HEK293 (cell line): Measurements from ENCODE around the gene FAM240B.

Experiments
- CTCF ChIA-PET: fragments of 350-600 bp; formaldehyde crosslinking; extraction: SDS; loops from one replicate; lab custom pipeline; 2021; ENCODE audit warnings: antibody characterized with exemption; lab: Yijun Ruan, JAX
- POLR2A ChIA-PET: fragments of 300-600 bp; formaldehyde crosslinking; extraction: SDS; loops from one replicate; lab custom pipeline; 2020; ENCODE audit warnings: antibody characterized with exemption, inconsistent platforms; lab: Yijun Ruan, JAX
- H3K27ac ChIP-seq: fragments of 200-500 bp; sonication (Bioruptor generic); 2 replicates; pipeline ENCODE4 v1.5.1; 2014; ENCODE audit warnings: low read depth, low read length, control low read depth, inconsistent platforms; ENCODE audit errors: extremely low read depth
- H3K36me3 ChIP-seq, 2 experiments: fragments of 200-500 bp in 1 of 2; sonication (Bioruptor generic) in 1 of 2; 1 replicate in 1 of 2; 2 replicates in 1 of 2; pipeline ENCODE4 v1.5.1; 2014 to 2017; ENCODE audit warnings: inconsistent platforms in 2 of 2, low read length in 2 of 2; ENCODE audit not compliant: control insufficient read depth in 2 of 2, insufficient read depth in 1 of 2
- H3K4me1 ChIP-seq: fragments of 200-500 bp; sonication (Bioruptor generic); 2 replicates; pipeline ENCODE4 v1.5.1; 2014; ENCODE audit warnings: mild to moderate bottlenecking, low read length, inconsistent platforms; ENCODE audit not compliant: control insufficient read depth, insufficient read depth
- H3K4me3 ChIP-seq: 2 replicates; pipeline ENCODE4 v1.5.1; 2011; ENCODE audit warnings: low read depth, mild to moderate bottlenecking, control low read depth, low read length, moderate library complexity
- H3K9me3 ChIP-seq: fragments of 200-500 bp; sonication (Bioruptor generic); 2 replicates; pipeline ENCODE4 v1.5.1; 2014; ENCODE audit warnings: low read depth, low read length, inconsistent platforms; ENCODE audit not compliant: control insufficient read depth, insufficient read depth
- BCL11A ChIP-seq: fragments of 450-650 bp; formaldehyde crosslinking; IDR thresholded peaks from 2 replicates; pipeline ENCODE4 v1.5.1; 2016; ENCODE audit warnings: low read depth, missing biosample characterization, missing genetic modification characterization
- GLIS2 ChIP-seq: fragments of 450-650 bp; formaldehyde crosslinking; IDR thresholded peaks from 2 replicates; pipeline ENCODE4 v1.5.1; 2016; ENCODE audit warnings: missing biosample characterization, missing genetic modification characterization
- TCF7L2 ChIP-seq: IDR thresholded peaks from 2 replicates; pipeline ENCODE4 v1.6.1; 2011; ENCODE audit warnings: low read depth, mild to moderate bottlenecking, inconsistent platforms, low read length, moderate library complexity, borderline replicate concordance
- ZBTB17 ChIP-seq: fragments of 450-650 bp; formaldehyde crosslinking; IDR thresholded peaks from 2 replicates; pipeline ENCODE4 v1.5.1; 2016; ENCODE audit warnings: missing biosample characterization, missing genetic modification characterization
- ZBTB7A ChIP-seq: fragments of 450-650 bp; formaldehyde crosslinking; IDR thresholded peaks from 2 replicates; pipeline ENCODE4 v1.5.1; 2016; ENCODE audit warnings: low read depth, missing biosample characterization, missing genetic modification characterization
- ZNF10 ChIP-seq: fragments of 450-650 bp; formaldehyde crosslinking; IDR thresholded peaks from 2 replicates; pipeline ENCODE4 v1.5.1; 2017; ENCODE audit warnings: missing biosample characterization, missing genetic modification characterization
- ZNF658 ChIP-seq: fragments of 450-650 bp; formaldehyde crosslinking; IDR thresholded peaks from 2 replicates; pipeline ENCODE4; 2016; ENCODE audit warnings: missing biosample characterization, missing genetic modification characterization
- ZNF747 ChIP-seq: fragments of 450-650 bp; formaldehyde crosslinking; IDR thresholded peaks from 2 replicates; pipeline ENCODE4 v1.5.1; 2016; ENCODE audit warnings: missing biosample characterization, missing genetic modification characterization
- ZNF768 ChIP-seq: fragments of 450-650 bp; formaldehyde crosslinking; IDR thresholded peaks from 2 replicates; pipeline ENCODE4 v1.5.1; 2018; ENCODE audit warnings: missing biosample characterization, mild to moderate bottlenecking, missing genetic modification characterization
- ZSCAN23 ChIP-seq: fragments of 450-650 bp; formaldehyde crosslinking; IDR thresholded peaks from 2 replicates; pipeline ENCODE4 v1.5.1; 2016; ENCODE audit warnings: missing biosample characterization, missing genetic modification characterization
- TF ChIP-seq, protein P1 (sequence below): fragments of 450-650 bp; formaldehyde crosslinking; conservative IDR thresholded peaks from 2 replicates; pipeline ENCODE4 v1.5.1; 2016; ENCODE audit warnings: low read depth, missing biosample characterization, missing genetic modification characterization
- TF ChIP-seq, protein P2 (sequence below): fragments of 450-650 bp; formaldehyde crosslinking; IDR thresholded peaks from 2 replicates; pipeline ENCODE4 v1.5.1; 2016; ENCODE audit warnings: missing biosample characterization, missing genetic modification characterization, borderline replicate concordance
- TF ChIP-seq, protein P3 (sequence below): fragments of 450-650 bp; IDR thresholded peaks from 2 replicates; pipeline ENCODE4 v1.5.1; 2018; ENCODE audit warnings: missing biosample characterization, mild to moderate bottlenecking, missing genetic modification characterization
- TF ChIP-seq, protein P4 (sequence below): fragments of 450-650 bp; formaldehyde crosslinking; IDR thresholded peaks from 2 replicates; pipeline ENCODE4 v1.5.1; 2017; ENCODE audit warnings: missing biosample characterization, missing genetic modification characterization

Gene FAM240B

DNA sequence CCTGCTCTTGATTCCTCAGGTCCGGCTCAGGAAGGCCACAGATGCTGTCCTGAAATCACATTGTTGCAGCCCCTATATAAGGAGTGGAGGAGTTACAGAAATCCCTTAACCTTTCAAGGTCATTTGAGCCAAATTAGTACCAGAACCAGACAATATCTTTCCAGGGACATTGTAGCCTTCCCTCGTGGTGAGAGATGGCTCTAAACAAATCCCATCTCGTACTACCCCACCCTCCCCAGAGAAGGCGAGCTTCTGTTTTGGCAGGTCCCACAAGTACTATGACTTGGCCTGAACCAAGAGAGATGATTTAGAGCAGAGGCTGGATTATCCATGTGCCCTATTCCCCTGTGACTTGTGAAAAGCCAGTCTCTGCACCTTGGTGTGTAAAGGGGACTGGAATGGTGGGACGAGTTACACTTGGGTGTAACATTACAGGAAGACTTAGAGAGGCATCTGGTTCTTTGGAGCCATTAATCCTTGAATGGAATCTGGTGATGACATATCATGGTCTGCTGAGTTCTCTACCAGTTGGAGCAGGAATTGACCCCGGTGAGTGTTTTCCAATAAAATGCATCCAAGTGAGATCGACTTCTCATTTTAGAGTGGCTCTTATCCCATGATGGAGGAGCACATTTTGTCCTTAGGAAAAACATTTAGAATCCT is at the start of gene FAM240B:
Gene FAM240B, minus strand, starts transcription at position 51 of the 663 bp plus-strand sequence. CDS start 16,134 bp downstream, outside the sequence.
- CTCF ChIA-PET, result interaction anchor here (0.8 kb wide), 1 partner anchor 14 kb away, joined by 3 read pairs; no protein-coding TSS in a partner anchor
- no peaks in the 10 kb centered on the region for H3K9me3 ChIP-seq

DNA sequence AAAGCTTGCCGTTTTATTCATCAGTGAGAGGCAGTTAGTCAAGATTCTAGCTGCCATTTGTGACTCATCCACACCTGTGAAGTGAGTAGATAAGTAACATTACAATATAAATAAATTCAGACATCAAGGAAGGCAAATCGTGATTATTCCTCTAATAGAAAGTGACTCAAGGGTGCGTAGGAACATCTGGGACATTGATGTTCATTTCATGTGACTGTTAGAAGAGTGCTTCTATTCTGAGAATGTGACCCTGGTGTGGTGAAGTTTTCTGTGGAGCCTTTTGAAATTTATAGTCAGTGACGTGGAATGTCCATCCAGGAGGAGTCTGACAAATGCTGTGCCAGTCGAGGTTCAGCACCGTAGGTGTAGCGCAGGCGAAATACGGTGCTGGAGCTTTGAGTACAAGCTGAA is 48.4 kb upstream of the FAM240B start:
- Histone ChIP-seq H3K27ac (no peak overlapping the region), H3K4me3 (no peak overlapping the region), H3K9me3 (no peaks in the 10 kb centered on the region), H3K36me3 (no peaks in the 10 kb centered on the region), H3K4me1 (no peaks in the 10 kb centered on the region)
- TF ChIP-seq, protein P1, sequence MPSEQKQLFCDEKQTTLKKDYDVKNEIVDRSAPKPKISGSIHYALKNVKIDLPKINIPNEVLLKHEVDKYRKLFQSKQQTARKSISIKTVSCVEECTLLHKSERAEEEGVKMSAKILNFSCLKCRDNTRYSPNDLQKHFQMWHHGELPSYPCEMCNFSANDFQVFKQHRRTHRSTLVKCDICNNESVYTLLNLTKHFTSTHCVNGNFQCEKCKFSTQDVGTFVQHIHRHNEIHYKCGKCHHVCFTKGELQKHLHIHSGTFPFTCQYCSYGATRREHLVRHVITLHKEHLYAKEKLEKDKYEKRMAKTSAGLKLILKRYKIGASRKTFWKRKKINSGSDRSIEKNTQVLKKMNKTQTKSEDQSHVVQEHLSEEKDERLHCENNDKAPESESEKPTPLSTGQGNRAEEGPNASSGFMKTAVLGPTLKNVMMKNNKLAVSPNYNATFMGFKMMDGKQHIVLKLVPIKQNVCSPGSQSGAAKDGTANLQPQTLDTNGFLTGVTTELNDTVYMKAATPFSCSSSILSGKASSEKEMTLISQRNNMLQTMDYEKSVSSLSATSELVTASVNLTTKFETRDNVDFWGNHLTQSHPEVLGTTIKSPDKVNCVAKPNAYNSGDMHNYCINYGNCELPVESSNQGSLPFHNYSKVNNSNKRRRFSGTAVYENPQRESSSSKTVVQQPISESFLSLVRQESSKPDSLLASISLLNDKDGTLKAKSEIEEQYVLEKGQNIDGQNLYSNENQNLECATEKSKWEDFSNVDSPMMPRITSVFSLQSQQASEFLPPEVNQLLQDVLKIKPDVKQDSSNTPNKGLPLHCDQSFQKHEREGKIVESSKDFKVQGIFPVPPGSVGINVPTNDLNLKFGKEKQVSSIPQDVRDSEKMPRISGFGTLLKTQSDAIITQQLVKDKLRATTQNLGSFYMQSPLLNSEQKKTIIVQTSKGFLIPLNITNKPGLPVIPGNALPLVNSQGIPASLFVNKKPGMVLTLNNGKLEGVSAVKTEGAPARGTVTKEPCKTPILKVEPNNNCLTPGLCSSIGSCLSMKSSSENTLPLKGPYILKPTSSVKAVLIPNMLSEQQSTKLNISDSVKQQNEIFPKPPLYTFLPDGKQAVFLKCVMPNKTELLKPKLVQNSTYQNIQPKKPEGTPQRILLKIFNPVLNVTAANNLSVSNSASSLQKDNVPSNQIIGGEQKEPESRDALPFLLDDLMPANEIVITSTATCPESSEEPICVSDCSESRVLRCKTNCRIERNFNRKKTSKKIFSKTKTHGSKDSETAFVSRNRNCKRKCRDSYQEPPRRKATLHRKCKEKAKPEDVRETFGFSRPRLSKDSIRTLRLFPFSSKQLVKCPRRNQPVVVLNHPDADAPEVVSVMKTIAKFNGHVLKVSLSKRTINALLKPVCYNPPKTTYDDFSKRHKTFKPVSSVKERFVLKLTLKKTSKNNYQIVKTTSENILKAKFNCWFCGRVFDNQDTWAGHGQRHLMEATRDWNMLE (tag by site-specific recombination), result no peak
- no peak for TF ChIP-seq ZNF768 (tag by site-specific recombination)
- TF ChIP-seq, protein P2, sequence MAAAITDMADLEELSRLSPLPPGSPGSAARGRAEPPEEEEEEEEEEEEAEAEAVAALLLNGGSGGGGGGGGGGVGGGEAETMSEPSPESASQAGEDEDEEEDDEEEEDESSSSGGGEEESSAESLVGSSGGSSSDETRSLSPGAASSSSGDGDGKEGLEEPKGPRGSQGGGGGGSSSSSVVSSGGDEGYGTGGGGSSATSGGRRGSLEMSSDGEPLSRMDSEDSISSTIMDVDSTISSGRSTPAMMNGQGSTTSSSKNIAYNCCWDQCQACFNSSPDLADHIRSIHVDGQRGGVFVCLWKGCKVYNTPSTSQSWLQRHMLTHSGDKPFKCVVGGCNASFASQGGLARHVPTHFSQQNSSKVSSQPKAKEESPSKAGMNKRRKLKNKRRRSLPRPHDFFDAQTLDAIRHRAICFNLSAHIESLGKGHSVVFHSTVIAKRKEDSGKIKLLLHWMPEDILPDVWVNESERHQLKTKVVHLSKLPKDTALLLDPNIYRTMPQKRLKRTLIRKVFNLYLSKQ (tag by site-specific recombination), result no peak
- no peak for TF ChIP-seq BCL11A
- no peak for TF ChIP-seq ZSCAN23 (tag by site-specific recombination)
- TF ChIP-seq, protein P3, sequence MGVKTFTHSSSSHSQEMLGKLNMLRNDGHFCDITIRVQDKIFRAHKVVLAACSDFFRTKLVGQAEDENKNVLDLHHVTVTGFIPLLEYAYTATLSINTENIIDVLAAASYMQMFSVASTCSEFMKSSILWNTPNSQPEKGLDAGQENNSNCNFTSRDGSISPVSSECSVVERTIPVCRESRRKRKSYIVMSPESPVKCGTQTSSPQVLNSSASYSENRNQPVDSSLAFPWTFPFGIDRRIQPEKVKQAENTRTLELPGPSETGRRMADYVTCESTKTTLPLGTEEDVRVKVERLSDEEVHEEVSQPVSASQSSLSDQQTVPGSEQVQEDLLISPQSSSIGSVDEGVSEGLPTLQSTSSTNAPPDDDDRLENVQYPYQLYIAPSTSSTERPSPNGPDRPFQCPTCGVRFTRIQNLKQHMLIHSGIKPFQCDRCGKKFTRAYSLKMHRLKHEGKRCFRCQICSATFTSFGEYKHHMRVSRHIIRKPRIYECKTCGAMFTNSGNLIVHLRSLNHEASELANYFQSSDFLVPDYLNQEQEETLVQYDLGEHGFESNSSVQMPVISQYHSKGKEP (tag by site-specific recombination), result no peak
- no peak for TF ChIP-seq ZBTB7A (tag by site-specific recombination)
- no peak for TF ChIP-seq TCF7L2
- TF ChIP-seq ZNF10 (tag by site-specific recombination), result no peak
- no peak for TF ChIP-seq ZNF747 (tag by site-specific recombination)
- TF ChIP-seq ZBTB17, result no peak
- POLR2A ChIA-PET, result no interaction called here
- CTCF ChIA-PET, result no interaction called here

More for the DNA sequence above, at the start of gene FAM240B:
- POLR2A ChIA-PET, result interaction anchor here (0.9 kb wide), 1 partner anchor 11 kb away, joined by 4 read pairs; no protein-coding TSS in a partner anchor
- TF ChIP-seq, protein P4, sequence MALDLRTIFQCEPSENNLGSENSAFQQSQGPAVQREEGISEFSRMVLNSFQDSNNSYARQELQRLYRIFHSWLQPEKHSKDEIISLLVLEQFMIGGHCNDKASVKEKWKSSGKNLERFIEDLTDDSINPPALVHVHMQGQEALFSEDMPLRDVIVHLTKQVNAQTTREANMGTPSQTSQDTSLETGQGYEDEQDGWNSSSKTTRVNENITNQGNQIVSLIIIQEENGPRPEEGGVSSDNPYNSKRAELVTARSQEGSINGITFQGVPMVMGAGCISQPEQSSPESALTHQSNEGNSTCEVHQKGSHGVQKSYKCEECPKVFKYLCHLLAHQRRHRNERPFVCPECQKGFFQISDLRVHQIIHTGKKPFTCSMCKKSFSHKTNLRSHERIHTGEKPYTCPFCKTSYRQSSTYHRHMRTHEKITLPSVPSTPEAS (tag by site-specific recombination), result no peak
- TF ChIP-seq ZNF658 (tag by site-specific recombination), result no peak
- TF ChIP-seq, protein P1 (tag by site-specific recombination), result no peak
- TF ChIP-seq GLIS2 (tag by site-specific recombination), result no peak
- Histone ChIP-seq H3K36me3 (no peaks in the 10 kb centered on the region), H3K27ac (no peak within 1 kb of the TSS), H3K4me3 (no peak within 1 kb of the TSS), H3K4me1 (no peaks in the 10 kb centered on the region)
